ENCODE data around the gene PHLDB2. TPM values are rescaled to one million over a fixed set of nuclear protein-coding genes. Genes with fewer than 3 reads are reported as not detected.
A peak's percentile ranks its signal among the peaks of the same experiment; 100 is the strongest.

PHLDB2 gene
- total RNA-seq, 1 experiment from 2014 or later, result 30.7 TPM

GRCh38 chr3:111885578-111885977, 26.5 kb downstream of the PHLDB2 start:
- Mint-ChIP-seq H3K9me3 (ENCODE audit: low read depth, unreplicated experiment) (peaks cover 5% of the 10 kb centered on the region), H3K4me3 (ENCODE audit: low read depth, unreplicated experiment) (no peak overlapping the region), H3K27me3 (ENCODE audit: unreplicated experiment) (no peaks in the 10 kb centered on the region), H3K4me1 (ENCODE audit: low read depth, unreplicated experiment) (no peaks in the 10 kb centered on the region), H3K27ac (ENCODE audit: unreplicated experiment) (no peak overlapping the region), H3K36me3 (ENCODE audit: insufficient read depth, unreplicated experiment) (peaks cover 4% of the 10 kb centered on the region)
- no TSS peak for BruUV-seq (replicated peaks)
- CTCF ChIA-PET, result no interaction called here
- no peak for TF ChIP-seq CTCF (IDR thresholded peaks at IDR 0.05; ENCODE audit: unreplicated experiment)
- no peak for DNase-seq
- intact Hi-C loops (cut with micrococcal nuclease; ENCODE audit: unreplicated experiment), result no loop called here

- CTCF ChIA-PET, result no interaction called here
- no peak for TF ChIP-seq CTCF (IDR thresholded peaks at IDR 0.05; ENCODE audit: unreplicated experiment)
Measured at GRCh38 chr3:111890051-111890580, 31.1 kb downstream of the PHLDB2 start.

GRCh38 chr3:111892070-111892469, 33.0 kb downstream of the PHLDB2 start:
- BruUV-seq (replicated peaks), result no TSS peak
- TF ChIP-seq CTCF (IDR thresholded peaks at IDR 0.05; ENCODE audit: unreplicated experiment), result no peak
- Mint-ChIP-seq H3K27ac (ENCODE audit: unreplicated experiment) (no peak overlapping the region), H3K27me3 (ENCODE audit: unreplicated experiment) (no peaks in the 10 kb centered on the region), H3K36me3 (ENCODE audit: insufficient read depth, unreplicated experiment) (no peaks in the 10 kb centered on the region), H3K9me3 (ENCODE audit: low read depth, unreplicated experiment) (no peaks in the 10 kb centered on the region), H3K4me1 (ENCODE audit: low read depth, unreplicated experiment) (peaks cover 11% of the 10 kb centered on the region), H3K4me3 (ENCODE audit: low read depth, unreplicated experiment) (no peak overlapping the region)
- no peak for DNase-seq
- CTCF ChIA-PET, result no interaction called here
- intact Hi-C loops (cut with micrococcal nuclease; ENCODE audit: unreplicated experiment), result no loop called here

More at GRCh38 chr3:111890051-111890580, 31.1 kb downstream of the PHLDB2 start:
- no TSS peak for BruUV-seq (replicated peaks)
- intact Hi-C loops (cut with micrococcal nuclease; ENCODE audit: unreplicated experiment), result no loop called here
- peaks cover 9% of the 10 kb centered on the region for H3K4me1 Mint-ChIP-seq (ENCODE audit: low read depth, unreplicated experiment)
- no peak overlapping the region for H3K4me3 Mint-ChIP-seq (ENCODE audit: low read depth, unreplicated experiment)
- H3K36me3 Mint-ChIP-seq (ENCODE audit: insufficient read depth, unreplicated experiment), result peaks cover 1% of the 10 kb centered on the region
- no peak overlapping the region for H3K27ac Mint-ChIP-seq (ENCODE audit: unreplicated experiment)
- no peaks in the 10 kb centered on the region for H3K9me3 Mint-ChIP-seq (ENCODE audit: low read depth, unreplicated experiment)
- H3K27me3 Mint-ChIP-seq (ENCODE audit: unreplicated experiment), result no peaks in the 10 kb centered on the region
- DNase-seq, result no peak

GRCh38 chr3:111895071-111895470, 36.0 kb downstream of the PHLDB2 start:
- H3K4me1 Mint-ChIP-seq (ENCODE audit: low read depth, unreplicated experiment), result peaks cover 11% of the 10 kb centered on the region
- no peak overlapping the region for H3K4me3 Mint-ChIP-seq (ENCODE audit: low read depth, unreplicated experiment)
- CTCF ChIA-PET, result interaction anchor here (0.6 to 3.4 kb wide), 12 partner anchors 22 to 350 kb away, joined by 3 to 25 read pairs (median 4); partner anchors contain the start of gene ABHD10
- H3K36me3 Mint-ChIP-seq (ENCODE audit: insufficient read depth, unreplicated experiment), result no peaks in the 10 kb centered on the region
- peak overlapping the region; percentile 75 for H3K27ac Mint-ChIP-seq (ENCODE audit: unreplicated experiment)
- no peak for TF ChIP-seq CTCF (IDR thresholded peaks at IDR 0.05; ENCODE audit: unreplicated experiment)
- no peaks in the 10 kb centered on the region for H3K27me3 Mint-ChIP-seq (ENCODE audit: unreplicated experiment)
- H3K9me3 Mint-ChIP-seq (ENCODE audit: low read depth, unreplicated experiment), result no peaks in the 10 kb centered on the region
- BruUV-seq (replicated peaks), result no TSS peak
- peak; percentile 12 for DNase-seq
- intact Hi-C loops (cut with micrococcal nuclease; ENCODE audit: unreplicated experiment), result loop anchor here (1.0 kb wide), 1 partner anchor 72 kb away; no protein-coding TSS in a partner anchor

All from Calu3 (cell line).